ENCODE results near the gene PSTPIP1. TPM values are rescaled to one million over a fixed set of nuclear protein-coding genes. Genes with fewer than 3 reads are reported as not detected.

The PSTPIP1 gene
- total and polyA plus RNA-seq, 5 donors from 2014 or later, result 41.3 to 169 (median 47.8) TPM

DNA sequence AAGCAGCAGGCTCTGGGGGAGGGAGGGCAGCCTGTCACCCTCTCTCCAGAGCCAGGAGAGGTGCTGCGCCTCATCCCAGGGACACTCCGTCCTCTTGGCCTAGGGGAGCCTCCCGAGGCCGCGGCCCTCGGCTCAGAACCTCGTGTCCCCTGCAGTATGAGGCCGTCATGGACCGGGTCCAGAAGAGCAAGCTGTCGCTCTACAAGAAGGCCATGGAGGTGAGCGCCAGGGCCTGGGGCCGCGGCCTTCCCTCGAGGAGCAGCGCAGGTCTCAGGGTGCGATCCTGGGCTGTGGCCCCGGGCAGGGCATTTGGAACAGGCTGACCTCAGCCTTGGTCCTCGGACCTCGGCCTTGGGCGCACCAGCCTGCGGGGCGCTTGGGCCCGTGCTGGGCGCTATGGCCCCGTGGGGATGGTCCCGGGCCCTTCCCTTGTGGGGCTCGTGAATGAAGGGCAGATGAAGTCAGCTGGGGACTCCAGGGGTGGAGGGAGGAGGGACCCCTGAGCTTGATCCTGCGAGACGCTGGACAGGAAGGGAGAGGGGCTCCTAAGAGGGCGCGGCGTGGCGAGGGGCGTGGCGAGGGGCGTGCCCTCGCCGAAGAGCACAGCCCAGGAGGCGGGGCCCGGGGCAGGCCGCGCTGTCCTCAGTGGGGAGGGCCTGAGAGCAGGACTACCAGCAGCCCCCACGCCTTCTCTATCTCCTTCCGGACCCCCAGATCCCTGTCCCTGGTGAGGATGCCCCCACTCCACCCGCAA, 32.9 kb downstream of the PSTPIP1 start:
- Mint-ChIP-seq H3K9me3 (peaks cover 0 to 1% (median 0%) of the 10 kb centered on the region in 7 donors), H3K4me3 (no peak overlapping the region), H3K27ac (no peak overlapping the region), H3K36me3 (no peaks in the 10 kb centered on the region), H3K4me1 (peaks cover 0 to 12% (median 5%) of the 10 kb centered on the region in 4 donors), H3K27me3 (no peaks in the 10 kb centered on the region)
- H3K36me3 ChIP-seq (ENCODE audit: control insufficient read depth, insufficient read depth, low read length), result peaks cover 53% of the 10 kb centered on the region
- no peaks in the 10 kb centered on the region for H3K9me3 ChIP-seq (ENCODE audit: control insufficient read depth in 2 of 2, low read length in 2 of 2)
- H3K27me3 ChIP-seq (ENCODE audit: control insufficient read depth, insufficient read depth, low read length), result no peaks in the 10 kb centered on the region
- H3K4me1 ChIP-seq (ENCODE audit: control insufficient read depth, insufficient read depth, low read length, poor library complexity, severe bottlenecking), result no peaks in the 10 kb centered on the region
- no peak overlapping the region for H3K4me3 ChIP-seq (ENCODE audit: low read depth, low read length)
- no peak for ATAC-seq (ENCODE audit: low read depth in 2 of 2)
- no peak overlapping the region for H3K27ac ChIP-seq (ENCODE audit: insufficient read depth, low read length, poor library complexity, severe bottlenecking)
- peak in 1 of 3 donors; percentile 0 for DNase-seq

DNA sequence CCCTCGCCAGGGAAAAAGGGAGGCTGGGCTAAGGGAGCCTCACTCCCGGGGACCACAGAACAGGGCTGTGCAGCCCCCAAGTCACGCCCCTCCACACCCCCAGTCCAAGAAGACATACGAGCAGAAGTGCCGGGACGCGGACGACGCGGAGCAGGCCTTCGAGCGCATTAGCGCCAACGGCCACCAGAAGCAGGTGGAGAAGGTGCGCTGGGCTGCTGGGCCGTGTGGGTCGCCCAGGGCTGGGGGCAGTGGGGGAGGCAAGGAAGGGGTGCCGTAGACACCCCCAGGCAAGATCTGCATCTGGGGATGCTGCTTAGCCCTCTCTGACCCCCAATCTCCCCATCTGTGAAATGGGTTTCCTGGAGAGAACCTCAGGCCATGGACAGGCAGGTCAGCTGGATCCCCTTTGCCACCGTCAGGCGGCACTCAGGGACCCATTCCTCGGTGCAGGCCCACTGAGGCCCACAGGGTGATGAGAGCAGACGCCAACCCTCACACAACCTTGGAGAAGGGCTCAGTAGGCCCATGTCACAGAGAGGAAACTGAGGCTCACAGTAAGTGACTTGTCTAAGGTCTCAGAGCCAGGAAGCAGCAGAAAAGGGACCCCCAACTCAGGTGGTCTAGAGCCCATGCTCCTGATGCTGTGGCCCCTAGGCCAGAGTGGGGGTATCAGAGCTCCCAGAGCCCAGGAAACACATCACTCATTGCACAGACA, 33.7 kb downstream of the PSTPIP1 start:
- no peaks in the 10 kb centered on the region for H3K36me3 Mint-ChIP-seq

DNA sequence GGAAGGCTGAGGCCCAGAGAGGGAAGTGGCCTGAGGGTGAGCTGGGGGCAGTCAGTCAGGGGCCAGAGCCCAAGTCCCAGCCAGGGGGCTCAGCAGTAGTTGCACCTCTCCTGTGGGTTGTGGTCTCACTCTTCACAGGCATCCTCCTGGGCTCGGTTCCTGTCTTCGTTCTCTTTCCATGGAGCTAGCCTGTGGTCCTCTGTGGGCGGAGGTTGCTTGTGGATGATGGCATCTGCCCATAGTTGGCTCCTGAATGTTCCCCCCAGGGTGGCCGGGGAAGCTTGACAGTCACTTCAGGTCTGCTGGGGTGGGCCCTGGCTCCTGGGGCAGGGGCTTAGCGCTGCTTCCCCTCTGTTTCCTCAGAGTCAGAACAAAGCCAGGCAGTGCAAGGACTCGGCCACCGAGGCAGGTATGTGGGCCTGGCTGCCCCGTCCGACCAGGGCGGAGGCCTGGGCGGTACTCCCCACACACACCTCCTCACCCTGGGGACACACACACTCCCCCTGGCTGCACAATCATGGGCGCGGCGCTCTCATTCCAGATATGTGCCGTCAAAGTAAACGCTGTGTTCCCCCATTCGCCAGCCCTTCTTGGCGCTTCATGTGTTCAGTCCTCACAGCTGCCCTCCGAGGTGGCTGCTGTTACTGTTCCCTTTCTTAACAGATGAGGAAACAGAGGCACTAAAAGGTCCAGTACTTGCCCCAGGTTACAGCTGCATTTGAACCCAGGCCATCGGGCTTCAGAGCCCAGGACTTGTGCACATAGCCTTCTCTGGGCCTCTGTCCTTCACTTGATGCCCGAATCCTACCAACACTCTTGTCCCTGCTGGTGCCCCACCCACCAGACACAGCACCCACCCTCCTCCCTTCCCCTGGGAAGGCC, 34.5 kb downstream of the PSTPIP1 start:
- Histone ChIP-seq H3K27ac (ENCODE audit: insufficient read depth, low read length, poor library complexity, severe bottlenecking) (no peak overlapping the region), H3K4me3 (ENCODE audit: low read depth, low read length) (no peak overlapping the region), H3K36me3 (ENCODE audit: control insufficient read depth, insufficient read depth, low read length) (peaks cover 58% of the 10 kb centered on the region), H3K9me3 (ENCODE audit: control insufficient read depth in 2 of 2, low read length in 2 of 2) (no peaks in the 10 kb centered on the region), H3K4me1 (ENCODE audit: control insufficient read depth, insufficient read depth, low read length, poor library complexity, severe bottlenecking) (no peaks in the 10 kb centered on the region), H3K27me3 (ENCODE audit: control insufficient read depth, insufficient read depth, low read length) (no peaks in the 10 kb centered on the region)
- ATAC-seq (ENCODE audit: low read depth in 2 of 2) (no peak), DNase-seq (no peak)
- Mint-ChIP-seq H3K4me1 (peaks cover 0 to 4% (median under 1%) of the 10 kb centered on the region in 4 donors), H3K4me3 (no peak overlapping the region), H3K9me3 (peaks cover 0 to 1% (median 0%) of the 10 kb centered on the region in 7 donors), H3K36me3 (no peaks in the 10 kb centered on the region), H3K27ac (peak overlapping the region in 1 of 3 donors; percentile 76), H3K27me3 (no peaks in the 10 kb centered on the region)

More for the DNA sequence above, 33.7 kb downstream of the PSTPIP1 start:
- H3K9me3 ChIP-seq (ENCODE audit: control insufficient read depth in 2 of 2, low read length in 2 of 2), result no peaks in the 10 kb centered on the region
- ATAC-seq (ENCODE audit: low read depth in 2 of 2) (no peak), DNase-seq (peak in 1 of 3 donors; percentile 0)
- Mint-ChIP-seq H3K9me3 (peaks cover 0 to 1% (median 0%) of the 10 kb centered on the region in 7 donors), H3K4me1 (peaks cover 0 to 7% (median 2%) of the 10 kb centered on the region in 4 donors), H3K27ac (no peak overlapping the region), H3K4me3 (no peak overlapping the region), H3K27me3 (no peaks in the 10 kb centered on the region)
- H3K27me3 ChIP-seq (ENCODE audit: control insufficient read depth, insufficient read depth, low read length), result no peaks in the 10 kb centered on the region
- no peak overlapping the region for H3K4me3 ChIP-seq (ENCODE audit: low read depth, low read length)
- peaks cover 57% of the 10 kb centered on the region for H3K36me3 ChIP-seq (ENCODE audit: control insufficient read depth, insufficient read depth, low read length)
- H3K4me1 ChIP-seq (ENCODE audit: control insufficient read depth, insufficient read depth, low read length, poor library complexity, severe bottlenecking), result no peaks in the 10 kb centered on the region
- no peak overlapping the region for H3K27ac ChIP-seq (ENCODE audit: insufficient read depth, low read length, poor library complexity, severe bottlenecking)

DNA sequence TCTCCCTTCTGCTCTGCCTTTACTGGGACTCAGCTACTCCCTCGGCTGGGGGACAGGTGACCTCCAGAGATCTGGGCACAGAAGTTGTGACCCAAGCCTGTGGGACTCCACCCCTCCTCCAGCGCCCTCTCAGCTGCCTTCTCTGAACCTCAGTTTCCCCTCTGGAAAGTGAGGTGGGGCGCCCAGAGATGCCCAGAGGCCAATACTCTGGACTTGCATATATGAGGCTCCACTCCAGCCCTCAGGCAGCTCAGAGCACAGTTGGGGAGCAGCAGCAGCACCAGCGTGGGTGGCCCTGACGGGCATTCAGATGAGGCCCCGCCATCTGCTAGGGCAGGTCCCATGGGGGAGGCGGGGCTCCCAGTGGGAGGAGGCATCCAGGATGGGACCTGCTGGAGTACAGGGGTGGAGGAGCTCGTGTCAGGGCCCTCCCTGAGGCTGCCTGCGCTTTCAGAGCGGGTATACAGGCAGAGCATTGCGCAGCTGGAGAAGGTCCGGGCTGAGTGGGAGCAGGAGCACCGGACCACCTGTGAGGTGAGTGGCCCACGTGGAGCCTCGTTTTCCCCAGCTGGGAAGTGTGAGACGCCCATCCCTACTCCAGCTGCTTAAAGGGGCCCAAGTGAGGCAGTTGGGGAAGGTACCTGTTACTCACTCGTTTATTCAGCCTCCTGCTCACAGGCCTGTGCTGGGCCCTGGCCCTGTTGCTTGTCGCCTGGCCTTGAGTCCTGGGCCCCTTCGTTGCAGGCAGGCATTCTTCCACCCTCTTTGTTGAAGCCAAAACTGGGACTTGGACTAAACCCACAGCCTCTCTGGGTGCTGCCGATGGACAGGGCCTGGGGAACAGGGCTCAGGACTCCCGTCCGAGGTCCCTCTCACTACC, 35.4 kb downstream of the PSTPIP1 start:
- ATAC-seq (ENCODE audit: low read depth in 2 of 2), result no peak

DNA sequence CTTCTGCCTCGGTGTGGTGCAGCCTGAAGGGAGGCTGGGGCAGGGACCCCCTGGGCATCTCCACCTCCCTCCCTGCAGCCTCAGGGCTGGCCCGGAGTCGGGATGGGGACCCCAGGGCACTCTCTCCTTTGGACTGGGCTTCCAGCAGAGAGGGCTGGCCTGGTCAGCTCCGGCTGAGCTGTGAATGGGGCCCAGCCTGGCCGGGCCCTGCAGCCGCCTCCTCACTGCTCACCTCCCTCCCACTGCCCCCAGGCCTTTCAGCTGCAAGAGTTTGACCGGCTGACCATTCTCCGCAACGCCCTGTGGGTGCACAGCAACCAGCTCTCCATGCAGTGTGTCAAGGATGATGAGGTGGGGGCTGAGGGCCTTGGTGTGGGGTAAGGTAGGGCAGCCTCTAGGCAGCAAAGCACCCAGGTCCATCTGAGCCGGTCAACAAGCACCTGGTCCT, 36.0 kb downstream of the PSTPIP1 start:
- no peak for ATAC-seq (ENCODE audit: low read depth in 2 of 2)

More for the DNA sequence above, 35.4 kb downstream of the PSTPIP1 start:
- no peak overlapping the region for H3K4me3 ChIP-seq (ENCODE audit: low read depth, low read length)
- Mint-ChIP-seq H3K9me3 (peaks cover 0 to 1% (median 0%) of the 10 kb centered on the region in 7 donors), H3K4me3 (no peak overlapping the region), H3K4me1 (peaks cover 0 to 4% (median under 1%) of the 10 kb centered on the region in 4 donors), H3K36me3 (no peaks in the 10 kb centered on the region), H3K27me3 (no peaks in the 10 kb centered on the region), H3K27ac (no peak overlapping the region)
- H3K27ac ChIP-seq (ENCODE audit: insufficient read depth, low read length, poor library complexity, severe bottlenecking), result no peak overlapping the region
- H3K27me3 ChIP-seq (ENCODE audit: control insufficient read depth, insufficient read depth, low read length), result no peaks in the 10 kb centered on the region
- no peaks in the 10 kb centered on the region for H3K4me1 ChIP-seq (ENCODE audit: control insufficient read depth, insufficient read depth, low read length, poor library complexity, severe bottlenecking)
- H3K9me3 ChIP-seq (ENCODE audit: control insufficient read depth in 2 of 2, low read length in 2 of 2), result no peaks in the 10 kb centered on the region
- peaks cover 54% of the 10 kb centered on the region for H3K36me3 ChIP-seq (ENCODE audit: control insufficient read depth, insufficient read depth, low read length)
- no peak for DNase-seq

DNA sequence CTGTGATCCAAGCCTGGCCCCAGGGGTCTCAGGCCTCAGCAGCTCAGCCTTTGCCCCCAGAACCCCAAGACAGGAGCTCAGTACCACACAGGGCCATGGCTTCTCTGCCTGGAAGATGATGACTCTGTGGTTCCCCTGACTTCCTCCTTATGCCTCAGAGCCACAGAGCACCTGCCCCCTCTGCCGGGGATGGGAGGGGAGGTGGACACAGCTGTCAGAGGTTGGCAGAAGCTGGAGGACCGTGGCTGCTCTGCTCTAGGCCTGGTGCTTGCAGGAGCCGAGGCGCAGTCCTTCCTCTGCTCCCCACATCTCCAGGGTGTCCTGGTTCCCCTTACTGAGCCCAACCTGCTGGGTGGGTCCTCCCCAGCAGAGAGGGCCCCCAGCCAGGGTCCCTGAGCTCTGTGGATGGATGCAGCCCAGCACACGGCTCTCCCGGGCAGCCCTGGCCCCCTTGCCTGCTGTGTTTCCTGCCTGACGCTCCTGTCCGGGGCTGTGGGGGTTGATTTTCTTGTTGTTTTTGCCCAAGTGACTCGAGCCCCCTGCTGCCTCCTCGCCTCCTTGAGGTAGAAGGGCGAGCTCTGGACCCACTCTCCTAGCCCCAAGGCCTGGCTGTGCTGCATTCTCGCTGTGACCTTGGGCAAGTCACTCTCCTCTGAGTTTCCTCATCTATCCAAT, 36.6 kb downstream of the PSTPIP1 start:
- no peak overlapping the region for H3K4me3 ChIP-seq (ENCODE audit: low read depth, low read length)
- H3K27me3 Mint-ChIP-seq, result no peaks in the 10 kb centered on the region
- no peak overlapping the region for H3K27ac ChIP-seq (ENCODE audit: insufficient read depth, low read length, poor library complexity, severe bottlenecking)
- H3K9me3 Mint-ChIP-seq, result peaks cover 0 to 3% (median 0%) of the 10 kb centered on the region in 7 donors
- peak overlapping the region in 1 of 3 donors; percentile 55 for H3K27ac Mint-ChIP-seq
- DNase-seq (peak in 1 of 3 donors; percentile 48), ATAC-seq (ENCODE audit: low read depth in 2 of 2) (peak in 1 of 2 donors; percentile 37)
- no peaks in the 10 kb centered on the region for H3K4me1 ChIP-seq (ENCODE audit: control insufficient read depth, insufficient read depth, low read length, poor library complexity, severe bottlenecking)
- peaks cover 7% of the 10 kb centered on the region for H3K36me3 Mint-ChIP-seq
- no peaks in the 10 kb centered on the region for H3K9me3 ChIP-seq (ENCODE audit: control insufficient read depth in 2 of 2, low read length in 2 of 2)
- H3K36me3 ChIP-seq (ENCODE audit: control insufficient read depth, insufficient read depth, low read length), result peaks cover 58% of the 10 kb centered on the region
- peaks cover 0 to 2% (median 0%) of the 10 kb centered on the region in 4 donors for H3K4me1 Mint-ChIP-seq
- H3K4me3 Mint-ChIP-seq, result no peak overlapping the region
- H3K27me3 ChIP-seq (ENCODE audit: control insufficient read depth, insufficient read depth, low read length), result no peaks in the 10 kb centered on the region

More for the DNA sequence above, 36.0 kb downstream of the PSTPIP1 start:
- Mint-ChIP-seq H3K36me3 (peaks cover 1% of the 10 kb centered on the region), H3K27ac (peak overlapping the region in 1 of 3 donors; percentile 51), H3K27me3 (no peaks in the 10 kb centered on the region), H3K4me3 (no peak overlapping the region), H3K4me1 (peaks cover 0 to 2% (median under 1%) of the 10 kb centered on the region in 4 donors), H3K9me3 (peaks cover 0 to 1% (median 0%) of the 10 kb centered on the region in 7 donors)
- peaks cover 54% of the 10 kb centered on the region for H3K36me3 ChIP-seq (ENCODE audit: control insufficient read depth, insufficient read depth, low read length)
- no peaks in the 10 kb centered on the region for H3K9me3 ChIP-seq (ENCODE audit: control insufficient read depth in 2 of 2, low read length in 2 of 2)
- no peaks in the 10 kb centered on the region for H3K27me3 ChIP-seq (ENCODE audit: control insufficient read depth, insufficient read depth, low read length)
- DNase-seq, result no peak
- H3K4me3 ChIP-seq (ENCODE audit: low read depth, low read length), result no peak overlapping the region
- no peaks in the 10 kb centered on the region for H3K4me1 ChIP-seq (ENCODE audit: control insufficient read depth, insufficient read depth, low read length, poor library complexity, severe bottlenecking)
- no peak overlapping the region for H3K27ac ChIP-seq (ENCODE audit: insufficient read depth, low read length, poor library complexity, severe bottlenecking)

All from CD4-positive, CD25-positive, alpha-beta regulatory T cell (primary cell).